ENCODE measurements around the gene ERICH6.

DNA sequence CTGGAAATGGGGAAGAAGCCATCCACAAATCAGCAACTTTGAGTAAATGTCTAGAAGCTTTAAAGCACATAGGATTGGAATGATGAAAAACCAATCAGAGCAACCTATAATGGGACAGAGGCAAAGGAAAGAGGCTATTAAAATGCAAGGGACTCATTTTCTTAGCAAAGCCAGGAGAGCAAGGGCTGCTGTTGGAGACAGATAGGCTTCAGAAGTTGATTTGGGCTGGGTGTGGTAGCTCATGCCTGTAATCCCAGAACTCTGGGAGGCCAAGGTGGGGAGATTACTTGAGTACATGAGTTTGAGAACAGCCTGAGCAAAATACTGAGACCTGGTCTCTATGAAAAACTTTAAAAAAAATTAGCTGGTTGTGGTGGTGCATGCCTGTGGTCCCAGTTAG is 16.1 kb downstream of the ERICH6 start:
- TF ChIP-seq, protein P1, sequence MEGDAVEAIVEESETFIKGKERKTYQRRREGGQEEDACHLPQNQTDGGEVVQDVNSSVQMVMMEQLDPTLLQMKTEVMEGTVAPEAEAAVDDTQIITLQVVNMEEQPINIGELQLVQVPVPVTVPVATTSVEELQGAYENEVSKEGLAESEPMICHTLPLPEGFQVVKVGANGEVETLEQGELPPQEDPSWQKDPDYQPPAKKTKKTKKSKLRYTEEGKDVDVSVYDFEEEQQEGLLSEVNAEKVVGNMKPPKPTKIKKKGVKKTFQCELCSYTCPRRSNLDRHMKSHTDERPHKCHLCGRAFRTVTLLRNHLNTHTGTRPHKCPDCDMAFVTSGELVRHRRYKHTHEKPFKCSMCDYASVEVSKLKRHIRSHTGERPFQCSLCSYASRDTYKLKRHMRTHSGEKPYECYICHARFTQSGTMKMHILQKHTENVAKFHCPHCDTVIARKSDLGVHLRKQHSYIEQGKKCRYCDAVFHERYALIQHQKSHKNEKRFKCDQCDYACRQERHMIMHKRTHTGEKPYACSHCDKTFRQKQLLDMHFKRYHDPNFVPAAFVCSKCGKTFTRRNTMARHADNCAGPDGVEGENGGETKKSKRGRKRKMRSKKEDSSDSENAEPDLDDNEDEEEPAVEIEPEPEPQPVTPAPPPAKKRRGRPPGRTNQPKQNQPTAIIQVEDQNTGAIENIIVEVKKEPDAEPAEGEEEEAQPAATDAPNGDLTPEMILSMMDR (IDR thresholded peaks at IDR 0.05): no peak
- no peak for TF ChIP-seq POLR2AphosphoS5 (IDR thresholded peaks at IDR 0.05; ENCODE audit: low read depth, low read length)
- TF ChIP-seq SIN3A (IDR thresholded peaks at IDR 0.05; ENCODE audit: borderline replicate concordance, insufficient read depth, low read depth, low read length): no peak
- TF ChIP-seq TCF7L2 (IDR thresholded peaks at IDR 0.05; ENCODE audit: low read depth, low read length): no peak
